LNCAP (cell line): ENCODE measurements around the gene BRDT.

Experiments used
- TF ChIP-seq, protein P1 (sequence below): fragments of 450-650 bp; IDR thresholded peaks from 2 replicates; pipeline ENCODE4 v1.5.1; 2017; ENCODE audit warnings: mild to moderate bottlenecking

Gene BRDT

DNA sequence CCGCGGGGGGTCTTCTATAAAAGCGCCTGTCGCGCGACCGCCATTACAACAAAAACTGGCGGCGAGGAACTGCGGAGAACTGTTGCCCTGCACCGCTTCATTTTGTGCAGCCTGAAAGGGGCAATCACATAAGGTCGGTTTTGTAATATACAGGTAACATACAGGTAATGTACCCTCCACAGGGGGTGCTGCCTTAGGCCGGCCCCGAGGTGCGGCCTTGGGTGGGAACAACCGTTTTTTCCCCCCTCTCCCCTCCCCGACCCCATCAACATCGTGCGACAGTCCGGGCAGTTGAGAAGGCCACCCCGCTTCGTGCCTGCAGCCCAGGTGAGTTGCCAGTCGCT is at the start of gene BRDT:
TSS of gene BRDT (plus strand) at position 46 of the 344 bp plus-strand sequence. CDS start 13,354 bp downstream, outside the sequence.
- TF ChIP-seq, protein P1, sequence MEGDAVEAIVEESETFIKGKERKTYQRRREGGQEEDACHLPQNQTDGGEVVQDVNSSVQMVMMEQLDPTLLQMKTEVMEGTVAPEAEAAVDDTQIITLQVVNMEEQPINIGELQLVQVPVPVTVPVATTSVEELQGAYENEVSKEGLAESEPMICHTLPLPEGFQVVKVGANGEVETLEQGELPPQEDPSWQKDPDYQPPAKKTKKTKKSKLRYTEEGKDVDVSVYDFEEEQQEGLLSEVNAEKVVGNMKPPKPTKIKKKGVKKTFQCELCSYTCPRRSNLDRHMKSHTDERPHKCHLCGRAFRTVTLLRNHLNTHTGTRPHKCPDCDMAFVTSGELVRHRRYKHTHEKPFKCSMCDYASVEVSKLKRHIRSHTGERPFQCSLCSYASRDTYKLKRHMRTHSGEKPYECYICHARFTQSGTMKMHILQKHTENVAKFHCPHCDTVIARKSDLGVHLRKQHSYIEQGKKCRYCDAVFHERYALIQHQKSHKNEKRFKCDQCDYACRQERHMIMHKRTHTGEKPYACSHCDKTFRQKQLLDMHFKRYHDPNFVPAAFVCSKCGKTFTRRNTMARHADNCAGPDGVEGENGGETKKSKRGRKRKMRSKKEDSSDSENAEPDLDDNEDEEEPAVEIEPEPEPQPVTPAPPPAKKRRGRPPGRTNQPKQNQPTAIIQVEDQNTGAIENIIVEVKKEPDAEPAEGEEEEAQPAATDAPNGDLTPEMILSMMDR, result no peak

- TF ChIP-seq, protein P1, result no peak
Measured at GRCh38 chr1:91900562-91900961, 48.6 kb upstream of the BRDT start.

- TF ChIP-seq, protein P1, result no peak
Measured at GRCh38 chr1:91901231-91901630, 48.0 kb upstream of the BRDT start.

GRCh38 chr1:91912266-91912665 is 36.9 kb upstream of the BRDT start:
- TF ChIP-seq, protein P1, result no peak

DNA sequence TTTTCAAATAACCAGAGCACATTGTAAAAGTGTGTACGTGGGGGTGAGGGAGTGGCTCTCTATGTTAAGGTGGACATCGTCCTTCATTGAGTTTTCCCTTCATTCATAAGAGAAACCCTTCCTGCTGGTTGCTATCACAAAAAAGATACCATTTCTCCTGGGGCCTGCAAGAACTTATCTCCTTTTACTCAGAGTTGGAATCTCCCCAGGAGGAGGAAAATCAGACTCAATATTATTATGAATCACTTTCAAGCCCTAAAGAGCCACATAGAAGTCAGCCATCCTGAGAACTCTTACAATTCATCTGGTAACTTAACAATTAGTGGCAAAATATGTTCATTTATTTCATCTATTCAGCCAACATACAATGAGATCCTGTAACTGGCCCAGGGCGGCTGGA is 36.2 kb upstream of the BRDT start:
- TF ChIP-seq, protein P1, result no peak

DNA sequence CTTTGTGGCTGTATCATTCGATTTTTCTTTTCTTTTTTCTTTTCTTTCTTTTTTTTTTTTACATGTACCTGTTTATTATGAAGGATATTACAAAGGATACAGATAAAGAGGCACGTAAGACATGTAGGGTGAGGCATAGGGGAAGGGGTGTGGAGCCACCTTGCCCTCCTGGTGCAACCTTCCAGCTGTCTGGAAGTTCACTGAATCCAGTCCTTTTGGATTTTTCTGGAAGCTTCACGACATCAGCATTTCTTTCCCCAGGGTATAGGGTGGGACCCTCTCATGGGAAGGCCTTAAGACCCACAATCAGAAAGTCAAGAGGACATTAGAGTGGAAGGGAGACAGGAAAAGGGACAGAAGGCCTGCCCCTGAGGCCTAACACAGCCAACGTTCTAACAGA is 33.2 kb upstream of the BRDT start:
- TF ChIP-seq, protein P1, result no peak

DNA sequence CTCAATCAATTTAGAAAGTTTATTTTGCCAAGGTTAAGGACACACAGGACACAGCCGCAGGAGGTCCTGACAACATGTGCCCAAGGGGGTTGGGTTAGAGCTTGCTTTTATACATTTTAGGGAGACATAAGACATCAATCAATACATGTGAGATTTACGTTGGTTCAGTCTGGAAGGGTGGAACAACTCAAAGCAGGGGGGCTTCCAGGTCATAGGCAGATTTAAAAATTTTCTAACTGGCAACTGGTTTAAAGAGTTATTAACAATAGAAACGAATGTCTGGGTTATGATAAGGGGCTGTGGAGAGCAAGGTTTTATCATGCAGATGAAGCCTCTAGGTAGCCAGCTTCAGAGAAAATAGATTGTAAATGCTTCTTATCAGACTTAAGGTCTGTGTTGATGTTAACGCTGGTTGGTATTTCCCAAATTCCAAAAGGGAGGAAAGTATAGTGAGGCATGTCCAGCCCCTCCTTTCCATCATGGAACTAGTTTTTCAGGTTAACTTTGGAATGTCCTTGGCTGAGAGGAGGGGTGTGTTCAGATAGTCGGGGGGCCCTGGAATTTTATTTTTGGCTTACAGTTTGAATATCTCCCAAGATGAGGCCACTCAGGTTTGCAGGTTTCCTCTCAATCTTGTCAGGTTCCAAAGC is 32.3 kb upstream of the BRDT start:
- TF ChIP-seq, protein P1, result no peak

- TF ChIP-seq, protein P1, result no peak
Measured at GRCh38 chr1:91919962-91920361, 29.2 kb upstream of the BRDT start.
